ENCODE data around the gene GALNT13.

- TF ChIP-seq POLR2A (IDR thresholded peaks at IDR 0.05; ENCODE audit: low read length) (no peak), GATA1 (IDR thresholded peaks at IDR 0.05; ENCODE audit: low read depth, low read length) (no peak)
These were observed 623.7 kb downstream of the GALNT13 start for GRCh38 chr2:154495455-154495868.
